HepG2 (cell line): Measurements from ENCODE around the gene TBKBP1. TPM values are rescaled to one million over a fixed set of nuclear protein-coding genes. Genes with fewer than 3 reads are reported as not detected.
A peak's percentile ranks its signal among the peaks of the same experiment; 100 is the strongest.

Experiments
- AGO1 ChIP-seq: fragments of 200-400 bp; formaldehyde crosslinking; IDR thresholded peaks from 2 replicates; pipeline ENCODE4 v1.6.1; 2017; ENCODE audit warnings: mild to moderate bottlenecking, low read depth, low read length, moderate library complexity; ENCODE audit not compliant: poor library complexity, severe bottlenecking
- ATF7 ChIP-seq, 2 experiments: fragments of 450-650 bp in 1 of 2; sonication (generic) in 1 of 2; formaldehyde crosslinking in 1 of 2; IDR thresholded peaks; 2 replicates each; pipeline versions ENCODE4 v1.4.0 to v1.6.1; 2016 to 2020; ENCODE audit warnings: antibody characterized with exemption in 1 of 2, mild to moderate bottlenecking in 1 of 2, missing genetic modification reagents in 1 of 2
- CBX1 ChIP-seq: IDR thresholded peaks from one replicate; pipeline ENCODE4 v1.6.1; 2016; ENCODE audit warnings: antibody characterized with exemption, low read depth
- GABPA ChIP-seq, 2 experiments: IDR thresholded peaks; 2 replicates each; pipeline ENCODE4 v1.6.1; 2011 to 2016; ENCODE audit warnings: low read depth in 2 of 2, low read length in 1 of 2, missing biosample characterization in 1 of 2, missing genetic modification characterization in 1 of 2
- GABPB1 ChIP-seq: IDR thresholded peaks from 2 replicates; pipeline ENCODE4 v1.6.1; 2016; ENCODE audit warnings: mild to moderate bottlenecking, missing genetic modification reagents, moderate library complexity, missing compliant biosample characterization
- GFI1 ChIP-seq: sonication (generic); formaldehyde crosslinking; IDR thresholded peaks from 2 replicates; pipeline ENCODE4 v1.5.0; 2020; ENCODE audit warnings: missing genetic modification reagents, mild to moderate bottlenecking, borderline replicate concordance
- HDAC1 ChIP-seq: sonication (generic); formaldehyde crosslinking; IDR thresholded peaks from 2 replicates; pipeline ENCODE4 v1.5.1; 2020; ENCODE audit warnings: mild to moderate bottlenecking, missing genetic modification reagents
- HNRNPLL ChIP-seq: fragments of 200-400 bp; formaldehyde crosslinking; IDR thresholded peaks from 2 replicates; pipeline ENCODE4 v1.6.1; 2017; ENCODE audit warnings: mild to moderate bottlenecking, low read depth, low read length; ENCODE audit not compliant: poor library complexity, severe bottlenecking
- JUNB ChIP-seq: sonication (generic); formaldehyde crosslinking; IDR thresholded peaks from 2 replicates; pipeline ENCODE4 v1.8.0; 2022; ENCODE audit warnings: missing genetic modification reagents, mild to moderate bottlenecking, borderline replicate concordance
- MBNL3 ChIP-seq: fragments of 250-450 bp; sonication (Bioruptor Pico); conservative IDR thresholded peaks from 2 replicates; pipeline ENCODE4 v1.8.0; 2022; ENCODE audit warnings: mild to moderate bottlenecking, inconsistent platforms
- PAXIP1 ChIP-seq: sonication (generic); formaldehyde crosslinking; conservative IDR thresholded peaks from 2 replicates; pipeline ENCODE4 v1.4.0; 2020; ENCODE audit warnings: mild to moderate bottlenecking, missing genetic modification reagents, moderate library complexity
- PLSCR1 ChIP-seq: sonication (generic); formaldehyde crosslinking; IDR thresholded peaks from 2 replicates; pipeline ENCODE4 v1.5.0; 2020; ENCODE audit warnings: missing genetic modification reagents, mild to moderate bottlenecking, borderline replicate concordance
- RARG ChIP-seq: sonication (generic); formaldehyde crosslinking; IDR thresholded peaks from 2 replicates; pipeline ENCODE4 v1.4.0; 2020; ENCODE audit warnings: low read depth, mild to moderate bottlenecking, missing genetic modification reagents
- SALL2 ChIP-seq: sonication (generic); formaldehyde crosslinking; IDR thresholded peaks from 2 replicates; pipeline ENCODE4 v1.8.1; 2023; ENCODE audit warnings: mild to moderate bottlenecking, missing genetic modification reagents, inconsistent platforms
- SNAPC2 ChIP-seq: sonication (generic); formaldehyde crosslinking; IDR thresholded peaks from 2 replicates; pipeline ENCODE4 v1.8.1; 2022; ENCODE audit warnings: mild to moderate bottlenecking, missing genetic modification reagents
- SPEN ChIP-seq: sonication (generic); formaldehyde crosslinking; IDR thresholded peaks from 2 replicates; pipeline ENCODE4 v1.5.1; 2020; ENCODE audit warnings: low read depth, mild to moderate bottlenecking, missing genetic modification reagents
- SRSF4 ChIP-seq: fragments of 200-400 bp; formaldehyde crosslinking; IDR thresholded peaks from one replicate; pipeline ENCODE4 v1.6.1; 2018; ENCODE audit warnings: mild to moderate bottlenecking, low read depth, low read length, moderate library complexity; ENCODE audit not compliant: poor library complexity, severe bottlenecking
- TGIF2 ChIP-seq: IDR thresholded peaks from 2 replicates; pipeline ENCODE4 v1.6.1; 2016; ENCODE audit warnings: control low read depth, missing compliant biosample characterization
- ZFYVE20 ChIP-seq: sonication (generic); formaldehyde crosslinking; IDR thresholded peaks from 2 replicates; pipeline ENCODE4 v1.8.0; 2023; ENCODE audit warnings: low read depth, mild to moderate bottlenecking, moderate library complexity, missing genetic modification reagents, borderline replicate concordance
- ZNF367 ChIP-seq: sonication (generic); formaldehyde crosslinking; IDR thresholded peaks from 2 replicates; pipeline ENCODE4 v1.4.0; 2020; ENCODE audit warnings: missing genetic modification reagents, borderline replicate concordance
- ZNF503 ChIP-seq: sonication (generic); formaldehyde crosslinking; IDR thresholded peaks from 2 replicates; pipeline ENCODE4 v1.4.0; 2020; ENCODE audit warnings: missing genetic modification reagents
- ZNF530 ChIP-seq: sonication (generic); formaldehyde crosslinking; IDR thresholded peaks from 2 replicates; pipeline ENCODE4 v1.5.0; 2020; ENCODE audit warnings: low read depth, mild to moderate bottlenecking, missing genetic modification reagents
- ZNF776 ChIP-seq: sonication (generic); formaldehyde crosslinking; IDR thresholded peaks from 2 replicates; pipeline ENCODE4 v1.4.0; 2020; ENCODE audit warnings: mild to moderate bottlenecking, missing genetic modification reagents
- polyA plus RNA-seq, 8 experiments: library from polyadenylated mRNA; depleted of rRNA in 3 of 8; stranded (reverse) in 7 of 8; unstranded in 1 of 8; fragments of >200 nt; fragmentation: Illumina TruSeq in 4 of 8; extraction: Trizol in 4 of 8; gene quantifications; 2 replicates each; pipeline versions ENCODE4 v1.2.1 to v1.2.3, GENCODE V29; 2011 to 2016; ENCODE audit warnings: low read depth in 4 of 8, missing spikeins in 1 of 8, mixed read lengths in 1 of 8; ENCODE audit not compliant: insufficient read depth in 1 of 8
- total RNA-seq, 5 experiments: library from RNA; depleted of rRNA; stranded (reverse); fragments of >200 nt; fragmentation: Illumina TruSeq; extraction: Trizol; gene quantifications; 2 replicates each; pipeline ENCODE4 v1.2.3, GENCODE V29; 2016; ENCODE audit warnings: low read depth in 1 of 5

Gene TBKBP1
- total and polyA plus RNA-seq, 2 of the 13 experiments (the other 11 are each of a cell fraction or from before 2014, with no cell fraction given) = 2.6 to 7.0 TPM

- TF ChIP-seq SNAPC2 (CRISPR knock-in tag) (no peak), ZNF503 (0 out of 2 replicates have a peak, but pooled peaks have one; percentile 35), SALL2 (CRISPR knock-in tag) (0 out of 2 replicates have a peak, but pooled peaks have one; percentile 63), HNRNPLL (no peak), GABPB1 (CRISPR knock-in tag) (no peak), SRSF4 (no peak), ZFYVE20 (CRISPR knock-in tag) (no peak), GABPA (IDR thresholded peaks at IDR 0.05; ENCODE audit: low read depth, low read length) (no peak), GABPA (CRISPR knock-in tag; IDR thresholded peaks at IDR 0.05; ENCODE audit: low read depth) (peak; percentile 8; the same call in 1 of the 2 replicates), CBX1 (no peak), SPEN (no peak), HDAC1 (CRISPR knock-in tag) (0 out of 2 replicates have a peak, but pooled peaks have one; percentile 18), MBNL3 (CRISPR knock-in tag) (no peak), GFI1 (CRISPR knock-in tag) (no peak), ATF7 (IDR thresholded peaks at IDR 0.05) (no peak), ATF7 (CRISPR knock-in tag; IDR thresholded peaks at IDR 0.05) (no peak), PLSCR1 (CRISPR knock-in tag) (no peak), TGIF2 (no peak), RARG (CRISPR knock-in tag) (no peak), PAXIP1 (CRISPR knock-in tag) (peak; percentile 24; the same call in 1 of the 2 replicates), ZNF776 (CRISPR knock-in tag) (no peak), ZNF530 (CRISPR knock-in tag) (no peak), AGO1 (no peak), ZNF367 (CRISPR knock-in tag) (no peak), JUNB (CRISPR knock-in tag) (no peak)
Observed at GRCh38 chr17:47692895-47693730, 848 bp upstream of the TBKBP1 start (continued).
